Skeletal muscle satellite cell (primary cell): ENCODE data around the gene REEP3.

ENCODE experiments used
- H3K27me3 ChIP-seq: 2 replicates; pipeline ENCODE4 v1.7.0; 2013; ENCODE audit warnings: low read length; ENCODE audit not compliant: control insufficient read depth, insufficient read depth
- H3K36me3 ChIP-seq: 2 replicates; pipeline ENCODE4 v1.7.0; 2013; ENCODE audit warnings: mild to moderate bottlenecking, control low read depth, low read length; ENCODE audit not compliant: insufficient read depth
- H3K4me1 ChIP-seq: 2 replicates; pipeline ENCODE4 v1.7.0; 2013; ENCODE audit warnings: low read length; ENCODE audit not compliant: control insufficient read depth, insufficient read depth
- H3K4me2 ChIP-seq: 2 replicates; pipeline ENCODE4 v1.7.0; 2013; ENCODE audit warnings: mild to moderate bottlenecking, low read length
- H3K4me3 ChIP-seq: 2 replicates; pipeline ENCODE4 v1.7.0; 2013; ENCODE audit warnings: low read length
- H3K9ac ChIP-seq: 2 replicates; pipeline ENCODE4 v1.7.0; 2013; ENCODE audit warnings: mild to moderate bottlenecking, low read depth, low read length, moderate library complexity
- H3K9me3 ChIP-seq: replicated peaks from 2 replicates; pipeline ENCODE4 v1.7.0; 2013; ENCODE audit warnings: mild to moderate bottlenecking, control low read depth, low read length

REEP3 gene

GRCh38 chr10:63536698-63537097 is 15.5 kb downstream of the REEP3 start:
- no peak overlapping the region for H3K9ac ChIP-seq
- H3K9me3 ChIP-seq: no peaks in the 10 kb centered on the region
- no peak overlapping the region for H3K4me3 ChIP-seq
- H3K27me3 ChIP-seq: no peaks in the 10 kb centered on the region
- peaks cover 10% of the 10 kb centered on the region for H3K4me1 ChIP-seq
- no peak overlapping the region for H3K4me2 ChIP-seq
- H3K36me3 ChIP-seq: no peaks in the 10 kb centered on the region

- Histone ChIP-seq H3K9me3 (no peaks in the 10 kb centered on the region), H3K36me3 (no peaks in the 10 kb centered on the region), H3K4me1 (peaks cover 10% of the 10 kb centered on the region), H3K27me3 (no peaks in the 10 kb centered on the region), H3K9ac (no peak overlapping the region), H3K4me2 (no peak overlapping the region), H3K4me3 (no peak overlapping the region)
Observed at GRCh38 chr10:63537536-63537935, 16.3 kb downstream of the REEP3 start.

GRCh38 chr10:63539377-63539776 is 18.2 kb downstream of the REEP3 start:
- H3K36me3 ChIP-seq: no peaks in the 10 kb centered on the region
- peaks cover 20% of the 10 kb centered on the region for H3K4me1 ChIP-seq
- H3K9ac ChIP-seq: no peak overlapping the region
- no peaks in the 10 kb centered on the region for H3K9me3 ChIP-seq
- no peak overlapping the region for H3K4me3 ChIP-seq
- H3K4me2 ChIP-seq: no peak overlapping the region
- H3K27me3 ChIP-seq: no peaks in the 10 kb centered on the region

- H3K36me3 ChIP-seq: no peaks in the 10 kb centered on the region
- peaks cover 25% of the 10 kb centered on the region for H3K4me1 ChIP-seq
- no peak overlapping the region for H3K4me3 ChIP-seq
- no peaks in the 10 kb centered on the region for H3K27me3 ChIP-seq
- no peak overlapping the region for H3K4me2 ChIP-seq
- H3K9ac ChIP-seq: no peak overlapping the region
- H3K9me3 ChIP-seq: no peaks in the 10 kb centered on the region
Observed at GRCh38 chr10:63539994-63540393, 18.8 kb downstream of the REEP3 start.

- Histone ChIP-seq H3K4me1 (peaks cover 22% of the 10 kb centered on the region), H3K9me3 (no peaks in the 10 kb centered on the region), H3K36me3 (no peaks in the 10 kb centered on the region), H3K4me2 (no peak overlapping the region), H3K9ac (no peak overlapping the region), H3K27me3 (no peaks in the 10 kb centered on the region), H3K4me3 (no peak overlapping the region)
Observed at GRCh38 chr10:63542835-63543575, 21.8 kb downstream of the REEP3 start.

- Histone ChIP-seq H3K4me3 (no peak overlapping the region), H3K4me1 (peaks cover 24% of the 10 kb centered on the region), H3K9me3 (no peaks in the 10 kb centered on the region), H3K9ac (no peak overlapping the region), H3K4me2 (no peak overlapping the region), H3K36me3 (no peaks in the 10 kb centered on the region), H3K27me3 (no peaks in the 10 kb centered on the region)
Observed at GRCh38 chr10:63543576-63543962, 22.4 kb downstream of the REEP3 start.

- H3K9ac ChIP-seq: no peak overlapping the region
- no peaks in the 10 kb centered on the region for H3K36me3 ChIP-seq
- peaks cover 24% of the 10 kb centered on the region for H3K4me1 ChIP-seq
- no peak overlapping the region for H3K4me3 ChIP-seq
- H3K27me3 ChIP-seq: no peaks in the 10 kb centered on the region
- H3K4me2 ChIP-seq: no peak overlapping the region
- no peaks in the 10 kb centered on the region for H3K9me3 ChIP-seq
Observed at GRCh38 chr10:63544418-63544817, 23.2 kb downstream of the REEP3 start.

GRCh38 chr10:63547628-63548360 is 26.6 kb downstream of the REEP3 start:
- no peaks in the 10 kb centered on the region for H3K27me3 ChIP-seq
- no peak overlapping the region for H3K4me2 ChIP-seq
- peaks cover 28% of the 10 kb centered on the region for H3K4me1 ChIP-seq
- H3K4me3 ChIP-seq: no peak overlapping the region
- H3K36me3 ChIP-seq: no peaks in the 10 kb centered on the region
- no peak overlapping the region for H3K9ac ChIP-seq
- H3K9me3 ChIP-seq: no peaks in the 10 kb centered on the region

- H3K4me3 ChIP-seq: no peak overlapping the region
- H3K4me1 ChIP-seq: peaks cover 31% of the 10 kb centered on the region
- no peaks in the 10 kb centered on the region for H3K9me3 ChIP-seq
- H3K9ac ChIP-seq: no peak overlapping the region
- no peaks in the 10 kb centered on the region for H3K27me3 ChIP-seq
- no peaks in the 10 kb centered on the region for H3K36me3 ChIP-seq
- no peak overlapping the region for H3K4me2 ChIP-seq
Observed at GRCh38 chr10:63548860-63549259, 27.7 kb downstream of the REEP3 start.

- Histone ChIP-seq H3K4me3 (no peak overlapping the region), H3K9me3 (no peaks in the 10 kb centered on the region)
Observed at GRCh38 chr10:63549810-63550209, 28.6 kb downstream of the REEP3 start.

GRCh38 chr10:63553031-63553430 is 31.8 kb downstream of the REEP3 start:
- Histone ChIP-seq H3K4me1 (peaks cover 43% of the 10 kb centered on the region), H3K4me3 (peak overlapping the region; percentile 51), H3K9ac (peak overlapping the region; percentile 80), H3K36me3 (no peaks in the 10 kb centered on the region), H3K27me3 (no peaks in the 10 kb centered on the region), H3K4me2 (peak overlapping the region; percentile 70), H3K9me3 (no peaks in the 10 kb centered on the region)

More at GRCh38 chr10:63549810-63550209, 28.6 kb downstream of the REEP3 start:
- peaks cover 29% of the 10 kb centered on the region for H3K4me1 ChIP-seq
- no peak overlapping the region for H3K4me2 ChIP-seq
- no peaks in the 10 kb centered on the region for H3K27me3 ChIP-seq
- H3K36me3 ChIP-seq: no peaks in the 10 kb centered on the region
- no peak overlapping the region for H3K9ac ChIP-seq

GRCh38 chr10:63553473-63553872 is 32.3 kb downstream of the REEP3 start:
- Histone ChIP-seq H3K4me2 (peak overlapping the region; percentile 70), H3K4me3 (peak overlapping the region; percentile 51), H3K4me1 (peaks cover 42% of the 10 kb centered on the region), H3K9me3 (no peaks in the 10 kb centered on the region), H3K36me3 (no peaks in the 10 kb centered on the region), H3K27me3 (no peaks in the 10 kb centered on the region), H3K9ac (peak overlapping the region; percentile 80)
